HG02642 (cell line): ENCODE data around the gene CPS1.

Experiments
- ATAC-seq: cut with Tn5 transposase; IDR thresholded peaks from one replicate; pipeline ENCODE4 v1.9.1; 2021; ENCODE audit warnings: mild to moderate bottlenecking; ENCODE audit not compliant: unreplicated experiment, poor library complexity

The CPS1 gene

DNA sequence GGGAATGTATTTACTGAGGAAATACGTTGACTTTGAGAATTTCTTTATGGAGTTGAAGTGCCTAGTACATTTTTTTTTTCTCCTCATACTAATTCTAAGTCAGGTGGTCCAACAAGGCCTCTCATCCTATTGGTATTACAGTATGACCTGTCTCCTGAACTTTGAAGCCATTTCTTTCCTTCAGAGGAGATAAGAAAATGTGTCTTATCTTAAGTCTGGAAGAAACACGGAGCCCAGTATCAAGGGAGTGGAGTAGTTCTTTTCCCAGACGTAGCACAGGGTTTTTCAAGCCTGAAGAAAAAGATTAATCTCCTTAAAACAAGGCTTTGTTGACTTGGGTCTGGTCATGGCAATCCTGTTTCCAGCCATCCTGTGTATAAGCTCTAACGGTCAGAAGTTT lies 11.6 kb upstream of the CPS1 start:
- ATAC-seq = no peak

DNA sequence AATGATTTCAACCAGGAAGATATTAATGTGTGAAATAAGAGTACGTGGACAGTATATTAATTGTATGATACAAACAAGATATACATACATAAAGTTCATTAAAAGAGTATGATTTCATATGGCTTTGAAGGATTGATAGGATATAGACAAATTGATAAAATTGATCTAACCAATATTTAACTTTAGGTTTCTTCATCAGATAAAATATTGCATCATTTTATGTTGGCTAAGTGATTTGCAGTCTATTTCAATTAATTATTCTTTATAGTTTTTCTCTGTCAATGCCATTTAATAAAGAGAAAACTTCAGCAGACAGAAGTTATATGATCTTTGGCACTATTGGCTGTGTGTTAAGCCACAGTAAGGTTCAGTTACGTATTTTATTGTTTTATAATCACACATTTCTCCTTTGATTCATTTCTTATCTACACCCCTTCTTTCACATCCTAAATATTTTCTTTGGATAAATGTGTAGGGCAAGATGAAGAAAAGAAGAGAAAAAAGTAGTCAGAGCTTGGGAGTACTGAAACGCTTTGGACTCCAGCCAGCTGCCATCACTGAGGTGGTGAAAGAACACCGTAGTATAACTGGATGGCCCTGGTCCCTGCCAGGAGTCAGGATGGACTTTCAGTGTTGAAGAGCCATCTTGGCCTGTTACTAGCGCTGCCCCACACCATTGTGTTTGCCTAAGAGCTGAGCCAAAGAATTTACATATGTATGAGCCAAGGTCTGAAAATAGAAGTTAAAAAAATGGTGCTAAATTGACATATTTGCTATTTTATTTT lies 9.8 kb upstream of the CPS1 start:
- ATAC-seq = no peak

DNA sequence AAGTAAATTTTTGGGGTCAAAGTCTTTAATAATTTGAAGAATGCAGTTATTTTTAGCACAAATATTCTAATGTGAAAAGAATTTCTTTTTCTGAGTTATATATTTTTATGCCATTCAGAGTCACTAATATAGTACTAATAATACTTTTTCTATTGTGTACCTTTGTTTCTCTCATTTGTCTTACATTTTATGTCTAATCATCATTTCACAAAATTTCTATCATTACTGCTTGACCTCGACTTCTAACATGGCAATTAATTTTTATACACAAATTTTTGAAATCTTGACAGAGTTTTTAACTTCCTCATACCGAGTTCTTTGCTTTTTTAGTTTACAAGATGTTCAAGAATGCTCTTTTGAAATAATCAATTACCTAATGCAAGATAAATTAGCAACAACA lies 8.4 kb upstream of the CPS1 start:
- no peak for ATAC-seq

DNA sequence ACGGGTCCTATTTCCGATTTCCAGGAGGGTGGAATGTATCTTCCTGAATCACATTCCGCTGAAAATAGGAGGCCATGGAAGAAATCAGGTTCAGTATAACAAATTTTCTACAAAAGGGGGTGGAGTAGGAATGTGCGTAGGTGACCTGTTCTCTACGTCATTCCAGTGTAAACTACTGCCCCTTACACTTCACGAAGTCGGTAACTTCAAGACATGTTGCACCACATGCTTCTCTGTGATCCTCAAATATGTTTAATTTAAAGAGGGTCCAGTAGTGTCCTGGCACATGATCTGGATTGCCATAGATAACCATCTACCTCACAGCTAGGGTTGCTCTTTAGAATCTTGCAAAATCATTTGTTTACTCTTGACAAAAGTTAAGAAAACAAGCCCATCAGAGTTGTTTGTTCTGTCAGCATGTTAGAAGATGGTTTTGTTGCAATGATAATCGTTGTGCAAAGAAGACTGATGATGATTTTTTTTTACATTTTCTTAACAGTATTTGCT lies 7.5 kb upstream of the CPS1 start:
- no peak for ATAC-seq

DNA sequence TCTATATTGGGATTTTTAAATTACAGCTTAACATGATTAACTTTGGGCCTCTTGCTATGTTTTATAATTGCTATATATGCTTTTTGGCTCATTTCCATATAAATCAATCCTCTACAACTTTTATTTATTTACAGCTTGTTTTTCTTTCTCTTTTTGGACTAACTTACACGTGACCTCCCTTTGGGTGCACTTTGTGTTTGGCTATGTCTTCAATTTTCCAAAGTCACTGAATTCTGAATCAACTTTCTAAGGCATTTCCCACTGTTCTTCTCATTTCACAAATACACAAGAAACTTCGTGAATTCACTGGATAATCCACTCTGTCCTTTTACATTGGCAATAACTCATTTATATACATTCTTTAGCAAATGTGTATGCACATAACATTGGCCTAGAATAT lies 5.4 kb upstream of the CPS1 start:
- no peak for ATAC-seq

DNA sequence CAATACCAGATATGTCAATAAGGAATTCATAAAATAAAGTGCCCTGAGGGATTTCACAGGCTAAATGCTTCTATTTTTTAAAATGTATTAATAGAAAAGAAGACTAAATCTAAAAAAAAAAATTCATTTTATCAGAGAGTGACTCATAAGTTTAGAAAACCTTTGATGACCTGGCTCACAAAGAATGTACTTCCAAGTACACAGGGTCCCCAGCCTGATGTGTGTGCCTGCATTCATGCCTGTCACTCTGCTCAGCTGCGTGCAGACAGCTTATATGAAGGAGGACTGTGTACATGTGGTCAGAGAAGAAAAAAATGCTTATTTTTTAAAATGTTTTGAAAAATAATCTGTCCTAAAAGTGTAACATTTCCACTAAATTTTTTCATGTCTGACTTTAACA lies 3.0 kb upstream of the CPS1 start:
- ATAC-seq = no peak

DNA sequence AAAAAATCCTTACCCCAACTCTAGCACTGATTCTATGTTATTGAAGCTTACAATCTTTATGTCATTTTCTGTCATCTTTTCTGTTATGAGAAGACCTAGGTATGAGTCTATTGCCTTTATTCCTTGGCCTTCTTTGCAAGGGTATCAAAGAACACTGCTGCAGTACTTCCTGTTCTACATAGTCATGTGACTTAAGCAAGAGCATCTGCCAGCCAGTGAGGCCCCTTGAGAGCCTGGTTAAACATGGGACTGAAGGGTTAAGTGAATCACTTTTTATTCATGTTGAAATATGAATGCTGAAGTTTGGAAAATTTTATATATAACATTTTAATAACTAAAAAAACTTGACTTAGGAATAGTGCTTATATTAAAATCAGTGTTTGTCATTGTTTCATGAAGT lies 844 bp upstream of the CPS1 start:
- no peak for ATAC-seq

DNA sequence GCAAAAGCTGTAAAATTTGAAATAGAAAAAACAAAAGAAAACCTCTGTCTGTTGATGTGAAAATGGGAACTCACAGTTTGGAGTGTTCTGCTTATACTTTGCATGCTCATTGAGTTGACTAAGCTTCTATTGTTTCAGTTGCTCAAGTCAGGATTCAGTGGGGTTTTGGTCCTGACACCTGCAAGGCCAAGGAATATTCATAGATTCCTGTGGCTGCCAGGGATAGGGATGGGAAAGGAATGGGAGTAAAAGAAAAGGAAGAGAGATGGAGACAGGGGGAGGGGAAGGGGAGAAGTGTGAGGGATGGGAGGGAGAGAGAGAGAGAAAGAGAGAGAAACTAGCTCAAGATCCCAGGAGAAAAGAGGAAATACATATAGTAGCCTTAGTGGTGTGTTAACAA lies 1.3 kb downstream of the CPS1 start:
- no peak for ATAC-seq

DNA sequence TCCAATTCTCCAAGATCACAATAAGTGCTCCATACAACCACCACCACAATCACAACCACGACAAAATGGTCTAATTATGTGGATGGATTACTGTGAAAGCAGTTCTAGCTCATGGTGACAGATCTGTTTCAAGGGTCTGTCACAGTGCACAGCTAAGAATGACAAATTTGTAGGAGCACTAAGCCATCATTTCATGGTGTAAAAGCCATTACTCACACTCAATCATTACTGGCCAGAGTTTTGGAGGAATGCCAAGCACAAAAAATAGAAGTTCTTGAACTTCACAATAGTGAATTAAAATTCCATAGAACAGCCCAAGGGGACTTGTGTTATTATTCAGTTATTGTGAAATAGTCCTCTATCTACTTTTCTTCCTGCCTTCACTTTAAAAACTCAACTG lies 2.3 kb downstream of the CPS1 start:
- no peak for ATAC-seq

DNA sequence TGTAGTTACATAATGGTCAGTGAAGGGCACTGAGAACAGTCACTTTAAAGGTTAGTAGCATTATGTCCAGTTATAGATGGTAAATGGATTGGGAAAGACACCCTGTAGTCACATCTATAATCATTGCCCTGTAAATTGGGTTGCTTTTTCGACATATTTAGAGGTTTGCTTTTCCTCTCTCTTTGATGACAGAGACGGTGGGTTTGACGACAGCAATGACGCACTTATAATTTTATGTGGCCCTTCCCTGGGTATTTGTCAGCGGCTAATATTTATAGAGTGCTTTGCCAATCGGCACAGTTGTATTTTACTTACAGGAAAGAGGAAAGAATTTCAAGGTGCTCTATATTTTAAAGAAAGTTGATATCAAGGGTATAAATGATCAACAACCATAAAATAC lies 2.8 kb downstream of the CPS1 start:
- ATAC-seq = no peak

DNA sequence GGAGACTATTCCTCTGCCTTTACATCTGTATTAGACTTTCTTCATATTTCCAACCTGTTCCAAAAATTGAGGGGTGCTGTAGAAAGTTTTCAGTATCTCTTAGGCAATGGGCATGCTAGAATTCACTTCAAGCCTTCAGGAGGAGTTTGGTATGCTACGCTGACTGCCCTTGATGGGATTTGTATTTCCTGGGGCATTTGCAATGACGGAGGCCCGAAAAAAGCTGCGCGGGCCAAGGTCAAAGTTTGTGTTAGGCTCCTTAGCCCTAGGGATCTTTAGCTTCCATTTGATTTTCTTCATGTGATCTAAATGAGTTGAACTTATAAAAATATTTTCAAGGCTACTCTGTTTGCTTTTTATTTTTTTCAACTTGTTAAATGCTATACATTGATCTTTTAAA lies 5.1 kb downstream of the CPS1 start:
- ATAC-seq = no peak

DNA sequence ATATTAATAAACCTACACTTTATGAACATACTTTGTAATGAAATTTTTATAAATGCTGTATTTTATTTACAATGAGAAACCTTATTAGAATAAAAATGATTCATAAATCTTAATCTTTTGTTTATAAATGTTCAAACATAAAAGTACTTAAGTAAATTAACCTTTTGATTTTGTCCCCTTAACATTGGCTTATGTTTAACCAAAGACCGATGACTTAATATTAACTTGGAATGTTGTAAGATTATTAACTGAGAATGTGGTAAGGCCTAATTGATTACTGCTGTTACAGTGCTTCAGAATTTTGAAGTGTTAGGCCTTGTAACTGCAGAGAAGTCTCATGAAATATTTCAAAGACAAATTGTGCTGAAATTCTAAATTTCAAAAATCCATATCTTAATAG lies 5.7 kb downstream of the CPS1 start:
- no peak for ATAC-seq

DNA sequence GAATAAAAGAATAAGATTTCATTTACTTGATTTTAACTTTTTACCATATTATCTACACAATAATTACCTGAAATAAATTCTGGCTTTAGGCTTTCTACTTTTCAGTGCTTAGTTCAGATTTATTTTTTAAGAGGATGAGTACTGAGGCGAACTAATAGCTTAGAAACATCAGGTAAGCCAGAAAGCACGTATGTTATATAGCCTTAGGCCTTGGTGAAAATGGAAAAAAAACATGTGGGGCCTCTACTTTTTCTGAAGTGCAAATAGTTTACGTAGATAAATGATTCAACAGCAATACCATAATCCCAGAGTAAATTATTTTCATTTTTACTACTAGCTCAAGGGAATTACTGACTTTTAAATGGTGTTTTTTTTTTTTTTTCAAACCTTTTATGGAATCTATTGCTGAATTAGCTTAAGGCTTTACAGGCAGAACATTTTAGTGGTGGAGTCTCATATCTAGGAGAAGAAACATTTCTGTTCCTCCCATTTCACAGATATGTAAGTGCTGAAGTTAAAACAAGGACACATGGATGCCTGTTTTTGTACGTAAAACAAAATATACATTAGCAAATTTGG lies 6.2 kb downstream of the CPS1 start:
- ATAC-seq = no peak

DNA sequence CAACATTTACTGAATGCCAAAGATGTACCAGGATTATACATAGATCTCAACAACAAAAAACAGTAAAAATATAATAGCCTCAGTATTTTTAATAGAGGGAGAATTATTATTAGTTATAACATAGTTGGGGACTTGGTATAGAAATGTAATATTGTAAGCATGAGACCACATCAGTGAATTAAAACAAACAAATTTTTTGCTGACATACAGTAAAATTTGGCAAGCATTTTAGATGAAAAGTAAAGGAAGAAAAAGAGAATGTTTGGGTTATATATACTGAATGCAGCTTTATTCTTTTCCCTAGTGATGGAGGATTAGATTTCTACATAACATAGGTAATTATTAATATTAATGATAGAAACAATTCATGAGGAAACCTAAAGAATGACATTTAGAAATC lies 10.9 kb downstream of the CPS1 start:
- ATAC-seq = no peak

DNA sequence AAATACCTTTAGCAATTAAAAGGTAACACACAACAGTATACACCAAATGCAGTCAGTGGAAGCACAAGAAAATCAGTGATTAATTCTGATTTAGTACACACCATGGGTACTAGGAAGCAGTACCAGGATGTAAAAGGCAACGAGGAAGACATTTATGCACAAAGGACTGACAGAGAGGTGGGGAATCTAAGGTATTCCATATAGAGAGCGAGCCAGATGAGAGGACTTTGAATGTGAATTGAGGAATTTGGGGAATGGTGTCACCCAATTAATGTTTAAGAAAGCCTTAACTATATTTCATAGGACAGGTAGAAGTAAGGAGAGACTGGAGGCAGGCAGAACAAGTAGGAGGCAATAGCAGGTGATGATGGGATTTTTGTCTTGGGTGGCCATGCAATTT lies 11.7 kb downstream of the CPS1 start:
- ATAC-seq = no peak

DNA sequence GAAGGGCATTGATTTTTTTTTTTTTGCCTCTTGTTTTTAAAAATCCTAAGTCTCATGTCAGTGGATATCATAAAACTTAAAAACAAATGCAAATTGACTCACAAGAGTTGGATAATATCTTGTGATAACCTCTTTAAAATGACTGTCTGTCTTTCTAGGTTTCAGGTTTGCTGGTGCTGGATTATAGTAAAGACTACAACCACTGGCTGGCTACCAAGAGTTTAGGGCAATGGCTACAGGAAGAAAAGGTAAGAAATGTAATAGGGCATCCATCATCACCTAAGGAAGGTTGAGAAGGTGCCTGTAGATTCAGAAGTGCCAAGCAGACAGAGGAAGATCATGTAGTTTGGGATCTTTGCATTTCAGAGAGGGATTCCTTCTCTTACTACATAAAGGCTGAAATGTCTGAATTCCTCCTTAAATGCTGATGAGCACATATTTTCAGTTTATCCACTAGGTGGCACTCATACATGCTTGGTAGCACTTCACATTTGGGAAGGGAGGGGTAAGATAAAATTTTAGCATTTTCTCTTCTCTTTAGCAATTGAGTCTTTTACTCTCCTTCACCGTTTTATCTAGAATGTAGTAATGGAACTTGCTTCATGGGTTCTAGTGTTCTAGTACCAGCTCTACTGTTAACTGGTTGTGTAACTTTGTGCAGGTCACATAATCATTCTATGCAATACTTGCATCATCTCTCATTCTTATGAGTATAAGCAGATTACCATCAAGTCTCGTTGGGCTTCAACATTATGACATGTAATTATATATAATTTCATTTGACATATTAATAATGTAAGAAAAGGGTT lies 21.1 kb downstream of the CPS1 start:
- ATAC-seq = peak; percentile 92

DNA sequence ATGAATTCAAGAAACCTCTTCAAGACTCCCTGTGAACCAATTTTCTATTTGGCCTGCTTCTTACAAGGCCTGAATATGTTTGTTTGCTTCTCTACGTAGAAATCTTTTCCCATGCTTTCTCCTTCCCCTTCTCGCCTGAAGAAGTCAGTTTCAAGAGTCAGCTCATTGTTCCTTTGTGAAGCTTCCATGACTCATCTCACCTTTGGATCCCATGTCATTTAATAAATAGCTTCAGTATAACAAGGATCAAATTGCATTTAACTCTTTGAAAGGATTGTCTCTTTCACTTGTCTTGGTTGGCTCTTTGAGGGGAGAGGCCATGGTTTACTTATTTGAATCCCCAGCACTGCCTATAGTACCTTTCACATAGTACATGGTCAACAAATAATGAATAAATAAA lies 28.4 kb downstream of the CPS1 start:
- no peak for ATAC-seq

DNA sequence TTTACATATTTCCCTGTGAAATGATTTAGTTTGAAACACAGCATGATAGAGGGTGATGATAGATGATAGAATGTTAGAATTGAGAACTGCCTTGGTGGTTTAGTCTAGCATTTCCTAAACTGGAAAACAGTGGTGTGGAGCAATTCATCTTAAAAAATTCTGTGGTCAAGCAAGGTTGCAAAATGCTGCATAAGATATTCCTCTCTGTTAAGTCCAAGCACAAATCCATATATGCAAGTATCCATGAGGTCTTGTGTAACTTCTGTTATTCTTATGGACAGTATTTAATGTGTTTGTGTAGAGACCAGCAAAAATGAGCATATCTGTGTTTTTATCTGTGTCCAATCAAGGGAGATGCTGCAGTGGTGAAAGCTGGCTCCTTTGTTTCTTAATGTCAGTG lies 30.0 kb downstream of the CPS1 start:
- ATAC-seq = no peak

DNA sequence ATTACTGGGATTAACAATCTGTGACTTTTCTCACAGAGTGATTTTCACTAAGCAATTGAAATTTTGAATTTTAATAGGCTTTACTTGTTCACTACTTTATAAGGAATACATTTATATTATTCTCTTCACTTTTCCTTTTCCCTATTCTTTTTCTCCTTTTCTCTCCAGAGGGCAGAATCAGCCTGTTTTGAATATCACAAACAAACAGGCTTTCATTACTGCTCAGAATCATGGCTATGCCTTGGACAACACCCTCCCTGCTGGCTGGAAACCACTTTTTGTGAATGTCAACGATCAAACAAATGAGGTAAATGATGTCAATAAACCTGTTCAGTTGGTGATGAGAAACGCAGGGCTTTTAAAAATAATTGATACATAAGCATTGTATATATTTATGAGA lies 35.3 kb downstream of the CPS1 start:
- no peak for ATAC-seq

DNA sequence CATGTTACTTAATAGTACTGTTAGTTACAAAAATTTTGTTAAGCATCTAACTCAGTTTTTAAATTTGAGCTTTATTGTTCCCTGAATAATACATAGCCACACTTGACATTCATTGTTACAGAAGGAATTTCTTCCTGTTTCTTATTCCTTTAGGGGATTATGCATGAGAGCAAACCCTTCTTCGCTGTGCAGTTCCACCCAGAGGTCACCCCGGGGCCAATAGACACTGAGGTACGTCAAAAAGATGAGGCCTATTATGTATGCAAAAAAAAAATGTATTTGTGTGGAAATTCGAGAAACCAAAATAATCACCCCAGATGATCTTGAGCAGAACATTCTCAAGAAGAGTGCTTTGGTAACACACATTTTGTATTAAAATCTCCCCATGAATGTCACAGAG lies 36.3 kb downstream of the CPS1 start:
- no peak for ATAC-seq

DNA sequence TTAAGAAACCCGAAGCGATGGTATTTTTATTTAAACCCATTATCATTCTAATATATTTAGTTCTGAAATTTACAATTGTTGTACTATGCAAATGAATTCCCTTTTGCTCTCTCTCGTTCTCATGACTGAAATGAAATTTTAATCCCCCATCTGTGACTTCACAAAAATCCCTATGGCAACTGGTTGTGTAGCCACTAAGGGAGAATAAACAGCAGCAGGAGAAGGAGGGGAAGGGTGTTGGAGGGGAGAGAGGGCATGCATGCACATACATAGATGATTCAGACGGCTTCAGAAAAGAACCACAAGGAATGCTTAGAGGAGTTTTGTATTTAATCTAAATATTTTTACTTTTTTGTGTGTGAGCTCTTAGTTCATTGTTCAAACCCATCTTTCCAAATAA lies 36.8 kb downstream of the CPS1 start:
- no peak for ATAC-seq
